ENCODE results near the gene FNDC3B. TPM values are rescaled to one million over a fixed set of nuclear protein-coding genes. Genes with fewer than 3 reads are reported as not detected.

Gene FNDC3B
- total RNA-seq, 1 donor from 2014 or later = 204 TPM

DNA sequence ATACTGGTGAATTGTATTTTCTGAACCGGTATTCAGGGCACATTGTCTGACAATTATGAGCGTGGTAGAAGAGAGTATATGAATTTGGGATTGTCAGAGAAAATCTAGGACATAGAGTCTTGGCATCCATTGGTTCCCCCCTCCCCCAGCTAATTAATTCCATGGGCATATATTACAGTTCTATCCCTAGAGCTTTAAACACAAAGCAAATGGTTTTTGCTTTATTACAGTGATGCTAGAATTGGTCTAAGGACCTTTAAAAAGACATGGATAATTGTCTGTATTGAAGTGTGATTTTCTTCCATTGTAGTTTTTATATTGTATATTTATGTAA is 91.3 kb downstream of the FNDC3B start:
- DNase-seq (ENCODE audit: low spot score) = no peak
- no peak overlapping the region for H3K4me3 Mint-ChIP-seq (ENCODE audit: unreplicated experiment)
- peaks cover 2% of the 10 kb centered on the region for H3K27me3 Mint-ChIP-seq (ENCODE audit: unreplicated experiment)

DNA sequence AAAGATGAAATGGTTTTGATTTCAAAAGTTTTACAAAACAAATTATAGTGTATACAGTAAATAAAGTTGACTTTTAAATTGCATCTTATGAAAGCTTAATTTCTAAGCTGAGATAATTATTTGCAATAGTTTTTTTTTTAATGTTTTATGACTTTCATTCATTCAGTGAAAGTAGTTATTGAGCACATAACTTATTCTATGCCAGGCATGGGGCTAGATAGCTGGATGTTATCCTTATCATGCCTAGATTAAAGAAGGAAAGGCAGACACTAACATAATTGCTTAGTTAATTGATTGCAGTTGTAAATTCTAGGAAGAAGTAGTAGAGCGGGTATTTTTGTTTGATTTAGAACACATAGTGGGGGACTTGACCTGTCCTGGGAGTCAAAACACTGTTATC is 92.4 kb downstream of the FNDC3B start:
- H3K4me1 Mint-ChIP-seq (ENCODE audit: unreplicated experiment) = peaks cover 59% of the 10 kb centered on the region

More for the DNA sequence above, 91.3 kb downstream of the FNDC3B start:
- Mint-ChIP-seq H3K27ac (ENCODE audit: unreplicated experiment) (peak overlapping the region; percentile 72), H3K4me1 (ENCODE audit: unreplicated experiment) (peaks cover 59% of the 10 kb centered on the region), H3K36me3 (ENCODE audit: low read depth, unreplicated experiment) (peaks cover 41% of the 10 kb centered on the region), H3K9me3 (ENCODE audit: unreplicated experiment) (no peaks in the 10 kb centered on the region)
- TF ChIP-seq, protein P1, sequence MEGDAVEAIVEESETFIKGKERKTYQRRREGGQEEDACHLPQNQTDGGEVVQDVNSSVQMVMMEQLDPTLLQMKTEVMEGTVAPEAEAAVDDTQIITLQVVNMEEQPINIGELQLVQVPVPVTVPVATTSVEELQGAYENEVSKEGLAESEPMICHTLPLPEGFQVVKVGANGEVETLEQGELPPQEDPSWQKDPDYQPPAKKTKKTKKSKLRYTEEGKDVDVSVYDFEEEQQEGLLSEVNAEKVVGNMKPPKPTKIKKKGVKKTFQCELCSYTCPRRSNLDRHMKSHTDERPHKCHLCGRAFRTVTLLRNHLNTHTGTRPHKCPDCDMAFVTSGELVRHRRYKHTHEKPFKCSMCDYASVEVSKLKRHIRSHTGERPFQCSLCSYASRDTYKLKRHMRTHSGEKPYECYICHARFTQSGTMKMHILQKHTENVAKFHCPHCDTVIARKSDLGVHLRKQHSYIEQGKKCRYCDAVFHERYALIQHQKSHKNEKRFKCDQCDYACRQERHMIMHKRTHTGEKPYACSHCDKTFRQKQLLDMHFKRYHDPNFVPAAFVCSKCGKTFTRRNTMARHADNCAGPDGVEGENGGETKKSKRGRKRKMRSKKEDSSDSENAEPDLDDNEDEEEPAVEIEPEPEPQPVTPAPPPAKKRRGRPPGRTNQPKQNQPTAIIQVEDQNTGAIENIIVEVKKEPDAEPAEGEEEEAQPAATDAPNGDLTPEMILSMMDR (IDR thresholded peaks at IDR 0.05; ENCODE audit: unreplicated experiment) = no peak

DNA sequence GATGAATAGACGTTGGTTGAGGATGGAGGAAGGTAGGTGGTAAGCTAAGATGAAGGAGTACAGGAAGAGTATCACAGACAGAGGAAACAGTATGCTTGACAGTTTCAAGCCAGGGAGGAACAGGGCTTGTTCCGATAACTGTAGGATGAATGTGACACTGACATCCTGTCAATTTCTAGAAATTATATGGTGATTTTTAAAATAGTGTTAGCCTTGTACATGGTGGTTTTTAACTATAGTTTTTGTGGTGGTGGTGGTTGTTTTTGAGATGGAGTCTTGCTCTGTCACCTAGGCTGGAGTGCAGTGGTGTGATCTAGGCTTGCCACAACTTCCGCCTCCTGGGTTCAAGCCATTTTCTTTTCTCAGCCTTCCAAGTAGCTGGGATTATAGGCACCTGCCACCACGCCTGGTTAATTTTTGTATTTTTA is 92.8 kb downstream of the FNDC3B start:
- Mint-ChIP-seq H3K4me3 (ENCODE audit: unreplicated experiment) (no peak overlapping the region), H3K27me3 (ENCODE audit: unreplicated experiment) (no peaks in the 10 kb centered on the region), H3K27ac (ENCODE audit: unreplicated experiment) (peak overlapping the region; percentile 11), H3K36me3 (ENCODE audit: low read depth, unreplicated experiment) (peaks cover 33% of the 10 kb centered on the region), H3K4me1 (ENCODE audit: unreplicated experiment) (peaks cover 59% of the 10 kb centered on the region), H3K9me3 (ENCODE audit: unreplicated experiment) (no peaks in the 10 kb centered on the region)
- DNase-seq (ENCODE audit: low spot score) = no peak
- TF ChIP-seq, protein P1 (IDR thresholded peaks at IDR 0.05; ENCODE audit: unreplicated experiment) = no peak

More for the DNA sequence above, 92.4 kb downstream of the FNDC3B start:
- TF ChIP-seq, protein P1 (IDR thresholded peaks at IDR 0.05; ENCODE audit: unreplicated experiment) = no peak
- Mint-ChIP-seq H3K27me3 (ENCODE audit: unreplicated experiment) (no peaks in the 10 kb centered on the region), H3K9me3 (ENCODE audit: unreplicated experiment) (no peaks in the 10 kb centered on the region), H3K4me3 (ENCODE audit: unreplicated experiment) (no peak overlapping the region), H3K36me3 (ENCODE audit: low read depth, unreplicated experiment) (peaks cover 37% of the 10 kb centered on the region), H3K27ac (ENCODE audit: unreplicated experiment) (peak overlapping the region; percentile 11)
- DNase-seq (ENCODE audit: low spot score) = no peak

DNA sequence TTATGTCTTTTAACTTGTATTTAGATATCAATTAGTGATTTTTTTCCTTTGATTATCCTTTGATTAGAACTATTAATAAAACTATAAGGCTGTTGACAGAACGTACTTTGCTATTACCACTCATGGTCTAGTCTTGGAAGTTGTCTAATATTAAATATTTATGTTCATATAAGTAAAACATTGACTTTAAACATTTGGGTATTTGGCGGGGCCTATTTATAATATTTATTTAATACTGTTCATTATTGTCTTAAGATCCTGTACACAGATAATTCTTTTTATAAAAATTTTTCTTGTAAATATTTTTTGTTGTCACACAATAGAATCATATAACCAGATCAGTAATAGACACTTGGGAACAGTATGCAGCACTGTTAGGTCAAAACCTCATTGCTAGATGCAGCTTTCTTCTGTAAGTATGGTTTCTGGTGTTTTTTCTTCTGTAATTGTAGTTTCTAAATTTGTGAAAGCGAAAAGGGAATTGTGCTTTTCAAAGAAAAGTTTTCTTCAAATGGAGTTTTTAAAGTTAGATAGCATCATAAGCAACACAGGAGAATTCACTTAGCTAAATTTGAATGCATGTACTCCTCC is 93.4 kb downstream of the FNDC3B start:
- no peak for DNase-seq (ENCODE audit: low spot score)
- TF ChIP-seq, protein P1 (IDR thresholded peaks at IDR 0.05; ENCODE audit: unreplicated experiment) = no peak
- H3K4me3 Mint-ChIP-seq (ENCODE audit: unreplicated experiment) = no peak overlapping the region
- H3K27me3 Mint-ChIP-seq (ENCODE audit: unreplicated experiment) = no peaks in the 10 kb centered on the region
- H3K27ac Mint-ChIP-seq (ENCODE audit: unreplicated experiment) = no peak overlapping the region
- H3K36me3 Mint-ChIP-seq (ENCODE audit: low read depth, unreplicated experiment) = peaks cover 33% of the 10 kb centered on the region
- H3K4me1 Mint-ChIP-seq (ENCODE audit: unreplicated experiment) = peaks cover 65% of the 10 kb centered on the region
- H3K9me3 Mint-ChIP-seq (ENCODE audit: unreplicated experiment) = no peaks in the 10 kb centered on the region

DNA sequence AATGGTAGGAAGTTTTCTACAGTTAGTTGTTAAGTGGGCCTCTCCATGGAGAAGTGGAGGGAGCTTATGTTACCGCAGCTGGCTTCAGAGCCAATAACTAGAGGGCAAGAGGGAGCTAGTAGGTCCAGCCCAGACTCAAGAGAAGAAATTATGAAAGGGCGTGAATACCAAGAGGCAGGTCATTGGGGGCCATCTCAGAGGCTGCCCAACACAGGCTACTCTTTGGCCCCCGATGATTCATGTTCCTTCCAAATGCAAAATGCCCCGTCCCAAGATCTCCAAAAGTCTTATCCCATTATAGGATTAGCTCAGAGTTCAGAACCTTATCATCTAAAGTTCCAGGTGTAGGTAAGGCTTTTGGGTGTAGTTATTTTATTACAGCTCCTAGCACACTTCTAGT is 94.5 kb downstream of the FNDC3B start:
- Mint-ChIP-seq H3K4me3 (ENCODE audit: unreplicated experiment) (peak overlapping the region; percentile 27), H3K9me3 (ENCODE audit: unreplicated experiment) (no peaks in the 10 kb centered on the region), H3K4me1 (ENCODE audit: unreplicated experiment) (peaks cover 66% of the 10 kb centered on the region), H3K27ac (ENCODE audit: unreplicated experiment) (peak overlapping the region; percentile 70), H3K36me3 (ENCODE audit: low read depth, unreplicated experiment) (peaks cover 27% of the 10 kb centered on the region), H3K27me3 (ENCODE audit: unreplicated experiment) (no peaks in the 10 kb centered on the region)
- no peak for DNase-seq (ENCODE audit: low spot score)
- TF ChIP-seq, protein P1 (IDR thresholded peaks at IDR 0.05; ENCODE audit: unreplicated experiment) = no peak

All from endothelial cell (in vitro differentiated cells).